ENCODE measurements around the gene SLC35A2.
A peak's percentile ranks its signal among the peaks of the same experiment; 100 is the strongest.

SLC35A2 gene

GRCh38 chrX:48911412-48912182 lies at the start of gene SLC35A2:
Gene SLC35A2 (minus strand): TSS chrX:48911646. CDS start chrX:48911636, 10 bp downstream.
- DNase-seq (ENCODE audit: extremely low read depth in 1 of 2, low read depth in 1 of 2) = peak; percentile 67 to 80

- no peak for DNase-seq (ENCODE audit: extremely low read depth in 1 of 2, low read depth in 1 of 2)
Measured at GRCh38 chrX:48960291-48960690, 48.8 kb upstream of the SLC35A2 start.

GRCh38 chrX:48958635-48959094 lies 47.2 kb upstream of the SLC35A2 start:
- no peak for DNase-seq (ENCODE audit: extremely low read depth in 1 of 2, low read depth in 1 of 2)

- DNase-seq (ENCODE audit: extremely low read depth in 1 of 2, low read depth in 1 of 2) = peak; percentile 83 to 84
Measured at GRCh38 chrX:48957827-48958634, 46.6 kb upstream of the SLC35A2 start.

- DNase-seq (ENCODE audit: extremely low read depth in 1 of 2, low read depth in 1 of 2) = peak; percentile 40 to 60
Measured at GRCh38 chrX:48957477-48957826, 46.0 kb upstream of the SLC35A2 start, which contains the start of gene OTUD5. Gene OTUD5 (minus strand): TSS chrX:48957607. CDS start chrX:48957570, 37 bp downstream.

- DNase-seq (ENCODE audit: extremely low read depth in 1 of 2, low read depth in 1 of 2) = peak in 1 of 2 donors; percentile 33
Measured at GRCh38 chrX:48956728-48957414, 45.4 kb upstream of the SLC35A2 start.

- no peak for DNase-seq (ENCODE audit: extremely low read depth in 1 of 2, low read depth in 1 of 2)
Measured at GRCh38 chrX:48948589-48948988, 37.1 kb upstream of the SLC35A2 start.

GRCh38 chrX:48945517-48946348 lies 34.3 kb upstream of the SLC35A2 start:
- no peak for DNase-seq (ENCODE audit: extremely low read depth in 1 of 2, low read depth in 1 of 2)

GRCh38 chrX:48942895-48943294 lies 31.4 kb upstream of the SLC35A2 start:
- DNase-seq (ENCODE audit: extremely low read depth in 1 of 2, low read depth in 1 of 2) = no peak

- DNase-seq (ENCODE audit: extremely low read depth in 1 of 2, low read depth in 1 of 2) = no peak
Measured at GRCh38 chrX:48940404-48940955, 29.0 kb upstream of the SLC35A2 start.

- no peak for DNase-seq (ENCODE audit: extremely low read depth in 1 of 2, low read depth in 1 of 2)
Measured at GRCh38 chrX:48939524-48940228, 28.2 kb upstream of the SLC35A2 start.

- no peak for DNase-seq (ENCODE audit: extremely low read depth in 1 of 2, low read depth in 1 of 2)
Measured at GRCh38 chrX:48938721-48939425, 27.4 kb upstream of the SLC35A2 start.

GRCh38 chrX:48937054-48937907 lies 25.8 kb upstream of the SLC35A2 start:
- peak; percentile 67 to 78 for DNase-seq (ENCODE audit: extremely low read depth in 1 of 2, low read depth in 1 of 2)

GRCh38 chrX:48936429-48937053 lies 25.1 kb upstream of the SLC35A2 start:
- no peak for DNase-seq (ENCODE audit: extremely low read depth in 1 of 2, low read depth in 1 of 2)

- no peak for DNase-seq (ENCODE audit: extremely low read depth in 1 of 2, low read depth in 1 of 2)
Measured at GRCh38 chrX:48935301-48935670, 23.8 kb upstream of the SLC35A2 start.

GRCh38 chrX:48934581-48935300 lies 23.3 kb upstream of the SLC35A2 start:
- no peak for DNase-seq (ENCODE audit: extremely low read depth in 1 of 2, low read depth in 1 of 2)

- no peak for DNase-seq (ENCODE audit: extremely low read depth in 1 of 2, low read depth in 1 of 2)
Measured at GRCh38 chrX:48933757-48934156, 22.3 kb upstream of the SLC35A2 start.
